Heart left ventricle (tissue), 16 donors: Measurements from ENCODE around the gene FOXN3. TPM values are rescaled to one million over a fixed set of nuclear protein-coding genes. Genes with fewer than 3 reads are reported as not detected.

ENCODE experiments used
- ATAC-seq, 4 donors: fragments of 200-7000 bp; cut with Tn5 transposase; one replicate each; pipeline ENCODE4 v1.9.1; 2020 to 2022; ENCODE audit warnings: moderate library complexity in 4 of 4, mild to moderate bottlenecking in 3 of 4, moderate number of reproducible peaks in 1 of 4
- DNase-seq, 5 donors: peaks; one replicate each; pipeline ENCODE4 v3.0.0-alpha.2; 2020
- H3K27ac ChIP-seq, 12 donors: fragments of 200-600 bp; sonication (generic) in 4 of 12; one replicate each; pipeline versions ENCODE4 v1.5.0 to v1.8.0; 2016 to 2022; ENCODE audit warnings: mild to moderate bottlenecking in 2 of 12
- H3K27me3 ChIP-seq, 9 donors: fragments of 200-600 bp; sonication (generic) in 2 of 9; one replicate each; pipeline versions ENCODE4 v1.5.1 to v1.8.0; 2016 to 2022; ENCODE audit warnings: mild to moderate bottlenecking in 3 of 9
- H3K36me3 ChIP-seq, 9 donors: fragments of 200-600 bp; sonication (generic) in 2 of 9; one replicate each; pipeline versions ENCODE4 v1.5.0 to v1.8.0; 2018 to 2022; ENCODE audit warnings: mild to moderate bottlenecking in 2 of 9
- H3K4me1 ChIP-seq, 12 donors: fragments of 200-600 bp; sonication (generic) in 4 of 12; one replicate each; pipeline versions ENCODE4 v1.5.0 to v1.8.0; 2016 to 2022; ENCODE audit warnings: mild to moderate bottlenecking in 3 of 12
- H3K4me3 ChIP-seq, 12 donors: fragments of 200-600 bp; sonication (generic) in 4 of 12; one replicate each; pipeline versions ENCODE4 v1.5.0 to v1.8.0; 2017 to 2022; ENCODE audit warnings: mild to moderate bottlenecking in 9 of 12, moderate library complexity in 4 of 12
- H3K9me3 ChIP-seq, 12 donors: fragments of 200-600 bp; sonication (generic) in 4 of 12; one replicate each; pipeline versions ENCODE4 v1.5.0 to v1.8.0; 2016 to 2022; ENCODE audit warnings: mild to moderate bottlenecking in 1 of 12
- CTCF ChIP-seq, 12 donors: fragments of 200-600 bp; sonication (generic) in 4 of 12; IDR thresholded peaks; one replicate each; pipeline versions ENCODE4 v1.5.0 to v1.8.0; 2018 to 2022; ENCODE audit warnings: antibody characterized with exemption in 12 of 12, mild to moderate bottlenecking in 5 of 12
- POLR2A ChIP-seq, 2 donors: fragments of 450-650 bp; IDR thresholded peaks; one replicate each; pipeline ENCODE4 v1.6.1; 2017; ENCODE audit warnings: antibody characterized with exemption in 2 of 2, mild to moderate bottlenecking in 2 of 2, moderate library complexity in 2 of 2
- WGBS, 4 donors: extraction: QIAGEN DNeasy Blood & Tissue Kit in 2 of 4; methylation state at CpG; one replicate each; pipeline versions ENCODE4 v1.1.5 to v1.1.7; 2013 to 2018; 5-methylcytosine and 5-hydroxymethylcytosine counted together
- intact Hi-C, 10 donors: fragments of 100-400 bp; cut with DNase I; formaldehyde crosslinking; loops; one replicate each; pipeline versions ENCODE4 v1.11.1 to v1.14.2; 2022
- polyA plus RNA-seq, 2 donors: library from polyadenylated mRNA; stranded (reverse); fragments of 200-250 nt; gene quantifications; one replicate each; pipeline ENCODE4 v1.2.3, GENCODE V29; 2013
- total RNA-seq, 9 donors: library from RNA; depleted of rRNA in 2 of 9; stranded (reverse); fragments of >200 nt in 2 of 9; fragmentation: NEBNext Ultra II Directional in 3 of 9; extraction: Animal tissue kit (Norgen Biotek cat#: 25700) in 3 of 9; gene quantifications; one replicate each; pipeline versions ENCODE4 v1.1.0 to v1.2.4, GENCODE V29; 2016 to 2023
- donor health status: ischemic (EF 13 %, LVEDD 7.1; RV severe dilation, severe dysfunction).
- donor health status: healthy with polysubstance abuse.
- donor health status: DM: no; HTN: yes; CAD: no.
- donor health status: DM: no; HTN: no; CAD: no.
- donor health status: ischemic (EF 25% LVEDD 6.9; RV normal size, moderate dysfunction).
- donor health status: ischemic (EF 25% LVEDD 5.7; RV mildly dilated, moderate dysfunction).
- donor health status: healthy.
- donor health status: DM: yes; HTN: yes; CAD: no.
- donor health status: ischemic (EF 35%, LVEDD 5.7; RV mildly dilated, moderate dysfunction).
- donor health status: nonischemic (EF 11% LVEDD 7.7; RV severe dilation, severe dysfunction).
- donor health status: DM: yes; HTN: yes; CAD: no.
- donor health status: PGD.
- donor health status: ischemic (EF 29% LVEDD 5.4; RV normal size, mild dysfunction).
- donor health status: nonischemic (EF 23%, LVEDD 6.1; RV moderate dilation, normal function).

FOXN3 gene
- total and polyA plus RNA-seq, 11 donors: 24.4 to 161 (median 111) TPM

- no peak for ATAC-seq
- H3K4me1 ChIP-seq: peaks cover 0 to 24% (median 6%) of the 10 kb centered on the region in 12 donors
- H3K27ac ChIP-seq: no peak overlapping the region
- H3K9me3 ChIP-seq: no peaks in the 10 kb centered on the region
- TF ChIP-seq CTCF (IDR thresholded peaks at IDR 0.05): no peak
- TF ChIP-seq POLR2A (IDR thresholded peaks at IDR 0.05): no peak
- no peaks in the 10 kb centered on the region for H3K36me3 ChIP-seq
- DNase-seq: no peak
- H3K4me3 ChIP-seq: no peak overlapping the region
- 80 to 89% (median 84%) methylated on average over 10 of the region's 10 CpGs for WGBS, 4 donors
- H3K27me3 ChIP-seq: no peaks in the 10 kb centered on the region
- intact Hi-C loops: no loop called here
These were observed 38.0 kb upstream of the FOXN3 start for GRCh38 chr14:89454996-89455395.

- peaks cover 0 to 13% (median 1%) of the 10 kb centered on the region in 12 donors for H3K4me1 ChIP-seq
- H3K4me3 ChIP-seq: no peak overlapping the region
- H3K36me3 ChIP-seq: no peaks in the 10 kb centered on the region
- ATAC-seq (no peak), DNase-seq (no peak)
- intact Hi-C loops: no loop called here
- no peaks in the 10 kb centered on the region for H3K27me3 ChIP-seq
- no peaks in the 10 kb centered on the region for H3K9me3 ChIP-seq
- 89 to 95% (median 92%) methylated on average over 6 to 9 of the region's 9 CpGs for whole genome bisulfite sequencing, 4 donors
- H3K27ac ChIP-seq: no peak overlapping the region
- no peak for TF ChIP-seq CTCF (IDR thresholded peaks at IDR 0.05)
- TF ChIP-seq POLR2A (IDR thresholded peaks at IDR 0.05): no peak
These were observed 35.2 kb upstream of the FOXN3 start for GRCh38 chr14:89452281-89452680.

GRCh38 chr14:89451229-89451628, 34.2 kb upstream of the FOXN3 start:
- TF ChIP-seq POLR2A (IDR thresholded peaks at IDR 0.05) (no peak), CTCF (IDR thresholded peaks at IDR 0.05) (no peak)
- DNase-seq (no peak), ATAC-seq (no peak)
- no peaks in the 10 kb centered on the region for H3K36me3 ChIP-seq
- H3K9me3 ChIP-seq: no peaks in the 10 kb centered on the region
- WGBS, 4 donors: 95 to 98% (median 97%) methylated on average over 9 of the region's 9 CpGs
- no peaks in the 10 kb centered on the region for H3K27me3 ChIP-seq
- intact Hi-C loops: no loop called here
- H3K4me1 ChIP-seq: peaks cover 0 to 20% (median 1%) of the 10 kb centered on the region in 12 donors
- H3K27ac ChIP-seq: no peak overlapping the region
- H3K4me3 ChIP-seq: no peak overlapping the region

GRCh38 chr14:89447182-89447944, 30.3 kb upstream of the FOXN3 start:
- Histone ChIP-seq H3K27me3 (no peaks in the 10 kb centered on the region), H3K36me3 (no peaks in the 10 kb centered on the region), H3K9me3 (no peaks in the 10 kb centered on the region), H3K4me1 (peaks cover 0 to 55% (median 10%) of the 10 kb centered on the region in 12 donors), H3K4me3 (no peak overlapping the region), H3K27ac (peak overlapping the region in 1 of 12 donors; percentile 55)
- intact Hi-C loops: no loop called here
- DNase-seq (no peak), ATAC-seq (peak in 1 of 4 donors; percentile 17)
- 90 to 92% (median 91%) methylated on average over 14 of the region's 14 CpGs for WGBS, 4 donors
- TF ChIP-seq CTCF (IDR thresholded peaks at IDR 0.05) (no peak), POLR2A (IDR thresholded peaks at IDR 0.05) (no peak)
